RWPE1 (cell line): Measurements from ENCODE around the gene SLC6A16.
"Not testable (repeated sequence)": the region's sequence is repeated elsewhere in the genome, so short reads cannot be mapped to it uniquely, and the experiment has no call there.

Experiments
- CTCF ChIA-PET: fragments of 350-600 bp; sonication (Branson Sonifier 250); formaldehyde crosslinking; extraction: SDS; loops from one replicate; lab custom pipeline; 2021; lab: Yijun Ruan, JAX
- POLR2A ChIA-PET: fragments of 400-600 bp; formaldehyde crosslinking; extraction: SDS; loops from one replicate; lab custom pipeline; 2020; ENCODE audit warnings: antibody characterized with exemption; ENCODE audit not compliant: low non-redundant PET; lab: Yijun Ruan, JAX
- DNase-seq: peaks from one replicate; pipeline ENCODE4 v3.0.0; 2012; ENCODE audit warnings: low spot score
- H3K27ac ChIP-seq: fragments of 450-650 bp; 2 replicates; pipeline ENCODE4 v1.5.1; 2017
- CTCF ChIP-seq: fragments of 450-650 bp; conservative IDR thresholded peaks from 2 replicates; pipeline ENCODE4 v1.5.1; 2017; ENCODE audit warnings: low read depth, mild to moderate bottlenecking

Gene SLC6A16

GRCh38 chr19:49297403-49297802 is 27.6 kb downstream of the SLC6A16 start:
- H3K27ac ChIP-seq: no peak overlapping the region
- ChIA-PET CTCF (interaction anchor here (1.0 kb wide), 1 partner anchor 94 kb away, joined by 4 read pairs; no protein-coding TSS in a partner anchor), POLR2A (no interaction called here)
- TF ChIP-seq CTCF: no peak
- DNase-seq: no peak

- ChIA-PET POLR2A (no interaction called here), CTCF (interaction anchor here (0.6 to 0.7 kb wide), 3 partner anchors 33 to 1062 kb away, joined by 3 to 4 read pairs (median 3); no protein-coding TSS in a partner anchor)
- TF ChIP-seq CTCF: no peak
- no peak overlapping the region for H3K27ac ChIP-seq
- DNase-seq: no peak
Observed at GRCh38 chr19:49295208-49295880, 29.6 kb downstream of the SLC6A16 start.

- no peak for DNase-seq
- TF ChIP-seq CTCF: no peak
- POLR2A ChIA-PET: no interaction called here
- CTCF ChIA-PET: interaction anchor here (0.6 kb wide), 1 partner anchor 8 kb away, joined by 4 read pairs; no protein-coding TSS in a partner anchor
- no peak overlapping the region for H3K27ac ChIP-seq
Observed at GRCh38 chr19:49294401-49294800, 30.6 kb downstream of the SLC6A16 start.

GRCh38 chr19:49290517-49290916 is 34.5 kb downstream of the SLC6A16 start:
- DNase-seq: no peak
- TF ChIP-seq CTCF: no peak
- ChIA-PET CTCF (interaction anchor here (0.5 kb wide), 1 partner anchor 9 kb away, joined by 3 read pairs; no protein-coding TSS in a partner anchor), POLR2A (no interaction called here)
- H3K27ac ChIP-seq: no peak overlapping the region

- CTCF ChIA-PET: interaction anchor here (1.0 kb wide), 1 partner anchor 12 kb away, joined by 4 read pairs; no protein-coding TSS in a partner anchor
- H3K27ac ChIP-seq, POLR2A ChIA-PET, DNase-seq: not testable (repeated sequence)
Observed at GRCh38 chr19:49289286-49289685, 35.7 kb downstream of the SLC6A16 start.

GRCh38 chr19:49288205-49288604 is 36.8 kb downstream of the SLC6A16 start:
- DNase-seq, H3K27ac ChIP-seq, POLR2A ChIA-PET: not testable (repeated sequence)
- CTCF ChIA-PET: interaction anchor here (1.0 kb wide), 1 partner anchor 13 kb away, joined by 4 read pairs; no protein-coding TSS in a partner anchor

- no peak overlapping the region for H3K27ac ChIP-seq
- no peak for DNase-seq
- ChIA-PET POLR2A (no interaction called here), CTCF (no interaction called here)
- TF ChIP-seq CTCF: no peak
Observed at GRCh38 chr19:49287141-49287770, 37.7 kb downstream of the SLC6A16 start.
